ENCODE data around the gene C5. TPM values are rescaled to one million over a fixed set of nuclear protein-coding genes. Genes with fewer than 3 reads are reported as not detected.

C5 gene
- total RNA-seq, 1 donor from 2014 or later: 0.63 TPM

GRCh38 chr9:120944948-120945347 lies 105.1 kb downstream of the C5 start:
- no peaks in the 10 kb centered on the region for H3K27me3 ChIP-seq (ENCODE audit: control insufficient read depth, insufficient read depth, low read length)
- TF ChIP-seq, protein P1, sequence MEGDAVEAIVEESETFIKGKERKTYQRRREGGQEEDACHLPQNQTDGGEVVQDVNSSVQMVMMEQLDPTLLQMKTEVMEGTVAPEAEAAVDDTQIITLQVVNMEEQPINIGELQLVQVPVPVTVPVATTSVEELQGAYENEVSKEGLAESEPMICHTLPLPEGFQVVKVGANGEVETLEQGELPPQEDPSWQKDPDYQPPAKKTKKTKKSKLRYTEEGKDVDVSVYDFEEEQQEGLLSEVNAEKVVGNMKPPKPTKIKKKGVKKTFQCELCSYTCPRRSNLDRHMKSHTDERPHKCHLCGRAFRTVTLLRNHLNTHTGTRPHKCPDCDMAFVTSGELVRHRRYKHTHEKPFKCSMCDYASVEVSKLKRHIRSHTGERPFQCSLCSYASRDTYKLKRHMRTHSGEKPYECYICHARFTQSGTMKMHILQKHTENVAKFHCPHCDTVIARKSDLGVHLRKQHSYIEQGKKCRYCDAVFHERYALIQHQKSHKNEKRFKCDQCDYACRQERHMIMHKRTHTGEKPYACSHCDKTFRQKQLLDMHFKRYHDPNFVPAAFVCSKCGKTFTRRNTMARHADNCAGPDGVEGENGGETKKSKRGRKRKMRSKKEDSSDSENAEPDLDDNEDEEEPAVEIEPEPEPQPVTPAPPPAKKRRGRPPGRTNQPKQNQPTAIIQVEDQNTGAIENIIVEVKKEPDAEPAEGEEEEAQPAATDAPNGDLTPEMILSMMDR (IDR thresholded peaks at IDR 0.05; ENCODE audit: insufficient read depth, low read length, poor library complexity, severe bottlenecking): no peak
- no peak overlapping the region for H3K4me3 ChIP-seq (ENCODE audit: low read depth, low read length)
- no peak for DNase-seq (ENCODE audit: low read depth)
- no peaks in the 10 kb centered on the region for H3K36me3 ChIP-seq (ENCODE audit: control insufficient read depth, insufficient read depth, low read length)

DNA sequence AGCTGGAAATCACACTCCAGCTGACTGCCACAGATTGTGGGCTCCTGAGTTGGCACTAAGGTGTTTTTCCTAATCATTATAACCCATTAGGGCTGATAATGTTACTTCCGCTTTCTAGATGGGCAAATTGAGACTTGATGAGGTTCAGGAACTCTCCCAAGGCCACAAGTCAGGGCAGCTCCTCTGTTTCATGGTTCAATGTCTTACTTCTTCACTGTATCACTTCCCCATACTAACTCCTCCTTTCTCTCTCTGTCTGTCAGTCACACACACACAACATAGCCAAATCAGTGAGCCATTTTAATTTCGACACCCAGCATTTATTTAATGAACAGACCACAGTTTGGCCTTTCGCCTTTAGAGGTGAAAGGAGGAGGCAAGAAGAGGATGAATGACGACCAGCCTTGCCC lies 105.6 kb downstream of the C5 start:
- DNase-seq (ENCODE audit: low read depth): no peak
- Histone ChIP-seq H3K4me3 (ENCODE audit: low read depth, low read length) (no peak overlapping the region), H3K36me3 (ENCODE audit: control insufficient read depth, insufficient read depth, low read length) (no peaks in the 10 kb centered on the region), H3K27me3 (ENCODE audit: control insufficient read depth, insufficient read depth, low read length) (no peaks in the 10 kb centered on the region)
- TF ChIP-seq, protein P1 (IDR thresholded peaks at IDR 0.05; ENCODE audit: insufficient read depth, low read length, poor library complexity, severe bottlenecking): no peak

DNA sequence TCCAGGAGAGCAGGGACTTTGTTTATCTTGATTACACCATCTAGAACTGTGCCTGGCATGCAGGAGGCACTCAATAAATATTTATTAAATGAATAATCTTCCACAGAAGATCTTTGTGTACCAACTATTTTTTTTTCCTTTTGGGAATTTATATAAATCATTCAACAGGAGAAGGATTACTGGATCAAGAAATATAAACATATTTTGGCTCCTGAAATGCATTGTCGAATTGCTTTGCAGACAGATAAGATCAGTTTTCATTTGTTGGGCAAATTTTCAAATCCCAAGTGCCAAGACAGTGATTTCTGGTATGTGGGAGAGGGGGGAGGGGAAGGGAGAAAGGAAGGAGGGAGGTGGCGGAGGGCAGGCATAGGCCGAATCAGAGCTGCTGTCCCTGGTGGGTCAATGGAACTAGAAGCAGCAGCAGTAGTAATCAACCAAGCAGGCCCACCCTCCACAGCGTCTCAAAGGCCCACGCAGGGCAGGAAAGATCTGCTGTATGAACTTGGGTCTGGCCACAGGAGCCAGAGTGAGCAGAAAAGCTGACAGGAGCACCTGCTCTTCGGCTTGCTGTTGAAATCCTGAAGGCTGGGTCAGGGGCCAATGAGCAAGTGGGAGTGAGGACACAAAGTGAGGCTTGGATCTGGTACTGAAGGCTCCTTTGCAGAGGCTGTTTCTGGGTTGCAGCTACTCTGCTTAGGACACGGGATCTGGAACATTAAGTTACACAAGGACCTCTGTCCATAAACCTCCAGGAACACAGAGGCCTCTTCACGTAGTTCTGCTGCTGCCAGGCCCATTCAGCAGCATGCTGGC lies 107.7 kb downstream of the C5 start:
- TF ChIP-seq, protein P1 (IDR thresholded peaks at IDR 0.05; ENCODE audit: insufficient read depth, low read length, poor library complexity, severe bottlenecking): no peak
- Histone ChIP-seq H3K27me3 (ENCODE audit: control insufficient read depth, insufficient read depth, low read length) (no peaks in the 10 kb centered on the region), H3K4me3 (ENCODE audit: low read depth, low read length) (no peak overlapping the region), H3K36me3 (ENCODE audit: control insufficient read depth, insufficient read depth, low read length) (no peaks in the 10 kb centered on the region)
- no peak for DNase-seq (ENCODE audit: low read depth)

DNA sequence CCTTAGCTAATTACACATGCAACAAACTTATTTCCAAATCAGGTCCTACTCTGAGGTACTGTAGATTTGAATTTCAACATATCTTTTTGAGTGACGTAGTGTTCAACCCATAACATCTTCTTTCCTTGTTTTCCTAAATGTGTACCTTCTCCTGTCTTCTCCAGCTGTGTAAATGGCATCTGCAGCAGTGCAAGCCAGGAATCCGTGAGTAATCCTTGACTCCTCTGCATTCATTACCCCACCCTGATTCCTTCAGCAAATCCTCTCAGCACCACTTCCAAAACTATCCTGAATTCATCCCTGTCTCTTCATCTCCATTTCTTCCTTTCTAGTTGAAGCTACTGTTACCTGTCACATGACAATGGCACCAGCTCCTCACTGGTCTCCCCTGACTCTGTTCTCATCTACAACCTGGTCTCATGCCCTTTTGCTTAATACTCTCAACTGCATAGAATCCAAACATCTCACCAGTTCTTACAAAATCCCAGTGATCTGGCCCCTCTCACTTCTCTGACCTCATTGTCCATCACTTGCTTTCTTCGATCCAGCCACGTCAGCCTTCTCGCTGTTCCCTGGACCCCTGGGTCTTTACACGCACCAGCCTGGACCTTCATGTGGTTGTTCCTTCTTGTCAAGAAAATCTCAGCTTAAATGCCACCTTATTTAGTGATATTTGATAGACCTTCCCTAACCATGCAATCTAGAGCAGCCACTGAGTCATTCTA lies 108.9 kb downstream of the C5 start:
- no peak for DNase-seq (ENCODE audit: low read depth)
- Histone ChIP-seq H3K36me3 (ENCODE audit: control insufficient read depth, insufficient read depth, low read length) (no peaks in the 10 kb centered on the region), H3K27me3 (ENCODE audit: control insufficient read depth, insufficient read depth, low read length) (no peaks in the 10 kb centered on the region), H3K4me3 (ENCODE audit: low read depth, low read length) (no peak overlapping the region)
- TF ChIP-seq, protein P1 (IDR thresholded peaks at IDR 0.05; ENCODE audit: insufficient read depth, low read length, poor library complexity, severe bottlenecking): no peak

- TF ChIP-seq, protein P1 (IDR thresholded peaks at IDR 0.05; ENCODE audit: insufficient read depth, low read length, poor library complexity, severe bottlenecking): no peak
- Histone ChIP-seq H3K27me3 (ENCODE audit: control insufficient read depth, insufficient read depth, low read length) (no peaks in the 10 kb centered on the region), H3K4me3 (ENCODE audit: low read depth, low read length) (no peak overlapping the region), H3K36me3 (ENCODE audit: control insufficient read depth, insufficient read depth, low read length) (no peaks in the 10 kb centered on the region)
- no peak for DNase-seq (ENCODE audit: low read depth)
Measured at GRCh38 chr9:120940573-120940972, 109.5 kb downstream of the C5 start.
